Suprapubic skin (tissue), 4 donors: ENCODE measurements around the gene EPB41L4A. TPM values are rescaled to one million over a fixed set of nuclear protein-coding genes. Genes with fewer than 3 reads are reported as not detected.
"Not testable (repeated sequence)": the region's sequence is repeated elsewhere in the genome, so short reads cannot be mapped to it uniquely, and the experiment has no call there.

Experiments
- DNase-seq, 2 donors: peaks; one replicate each; pipeline ENCODE4 v3.0.0-alpha.2; 2019; ENCODE audit warnings: low spot score in 2 of 2
- H3K27ac ChIP-seq: fragments of 200-600 bp; sonication (generic); one replicate; pipeline ENCODE4 v1.5.1; 2019
- H3K27me3 ChIP-seq: fragments of 200-600 bp; sonication (generic); one replicate; pipeline ENCODE4 v1.5.1; 2019
- H3K36me3 ChIP-seq: fragments of 200-600 bp; sonication (generic); one replicate; pipeline ENCODE4 v1.5.1; 2019
- H3K4me1 ChIP-seq: fragments of 200-600 bp; sonication (generic); one replicate; pipeline ENCODE4 v1.5.1; 2019
- H3K4me3 ChIP-seq: fragments of 200-600 bp; sonication (generic); one replicate; pipeline ENCODE4 v1.5.1; 2019; ENCODE audit warnings: mild to moderate bottlenecking
- H3K9me3 ChIP-seq: fragments of 200-600 bp; sonication (generic); one replicate; pipeline ENCODE4 v1.5.1; 2019
- EP300 ChIP-seq: sonication (generic); formaldehyde crosslinking; IDR thresholded peaks from one replicate; pipeline ENCODE4 v1.6.1; 2017; ENCODE audit warnings: antibody characterized with exemption
- POLR2A ChIP-seq, 2 donors: fragments of 450-650 bp; IDR thresholded peaks; one replicate each; pipeline ENCODE4 v1.6.1; 2017; ENCODE audit warnings: antibody characterized with exemption in 2 of 2, mild to moderate bottlenecking in 2 of 2, moderate library complexity in 2 of 2
- POLR2AphosphoS5 ChIP-seq, 3 donors: sonication (generic); formaldehyde crosslinking; IDR thresholded peaks; one replicate each; pipeline ENCODE4 v1.6.1; 2017; ENCODE audit warnings: antibody characterized with exemption in 3 of 3
- WGBS: methylation state at CpG from one replicate; pipeline ENCODE4 v1.1.5; 2018; 5-methylcytosine and 5-hydroxymethylcytosine counted together
- total RNA-seq, 4 donors: library from RNA; depleted of rRNA; stranded (reverse); fragments of >200 nt; gene quantifications; one replicate each; pipeline ENCODE4 v1.1.0, GENCODE V29; 2016
- TF ChIP-seq, protein P1 (sequence below), 2 donors: fragments of 200-600 bp in 1 of 2; fragments of 450-650 bp in 1 of 2; sonication (generic) in 1 of 2; IDR thresholded peaks; one replicate each; pipeline ENCODE4 v1.5.1; 2016 to 2019; ENCODE audit warnings: antibody characterized with exemption in 2 of 2, mild to moderate bottlenecking in 1 of 2, moderate library complexity in 1 of 2

The EPB41L4A gene
- total RNA-seq, 4 donors from 2014 or later = 8.5 to 31.9 (median 12.8) TPM

DNA sequence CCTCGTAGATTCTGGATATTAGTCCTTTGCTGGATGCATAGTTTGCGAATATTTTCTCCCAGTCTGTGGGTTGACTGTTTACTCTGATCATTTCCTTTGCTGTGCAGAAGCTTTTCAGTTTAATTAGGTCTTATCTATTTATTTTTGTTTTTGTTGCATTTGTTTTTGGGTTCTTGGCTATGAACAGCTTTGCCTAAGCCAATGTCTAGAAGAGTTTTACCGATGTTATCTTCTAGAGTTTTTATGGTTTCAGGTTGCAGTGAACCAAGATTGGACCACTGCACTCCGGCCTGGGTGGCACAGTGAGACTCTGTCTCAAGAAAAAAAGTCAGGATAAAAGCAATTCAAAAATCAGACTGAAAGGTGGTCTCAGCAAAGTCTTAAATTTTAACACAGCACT, 188.5 kb downstream of the EPB41L4A start:
- no peaks in the 10 kb centered on the region for H3K9me3 ChIP-seq
- 91% methylated on average over 4 of the region's 4 CpGs for WGBS
- H3K36me3 ChIP-seq = no peaks in the 10 kb centered on the region
- no peak overlapping the region for H3K4me3 ChIP-seq
- TF ChIP-seq POLR2A (IDR thresholded peaks at IDR 0.05) = no peak
- TF ChIP-seq, protein P1, sequence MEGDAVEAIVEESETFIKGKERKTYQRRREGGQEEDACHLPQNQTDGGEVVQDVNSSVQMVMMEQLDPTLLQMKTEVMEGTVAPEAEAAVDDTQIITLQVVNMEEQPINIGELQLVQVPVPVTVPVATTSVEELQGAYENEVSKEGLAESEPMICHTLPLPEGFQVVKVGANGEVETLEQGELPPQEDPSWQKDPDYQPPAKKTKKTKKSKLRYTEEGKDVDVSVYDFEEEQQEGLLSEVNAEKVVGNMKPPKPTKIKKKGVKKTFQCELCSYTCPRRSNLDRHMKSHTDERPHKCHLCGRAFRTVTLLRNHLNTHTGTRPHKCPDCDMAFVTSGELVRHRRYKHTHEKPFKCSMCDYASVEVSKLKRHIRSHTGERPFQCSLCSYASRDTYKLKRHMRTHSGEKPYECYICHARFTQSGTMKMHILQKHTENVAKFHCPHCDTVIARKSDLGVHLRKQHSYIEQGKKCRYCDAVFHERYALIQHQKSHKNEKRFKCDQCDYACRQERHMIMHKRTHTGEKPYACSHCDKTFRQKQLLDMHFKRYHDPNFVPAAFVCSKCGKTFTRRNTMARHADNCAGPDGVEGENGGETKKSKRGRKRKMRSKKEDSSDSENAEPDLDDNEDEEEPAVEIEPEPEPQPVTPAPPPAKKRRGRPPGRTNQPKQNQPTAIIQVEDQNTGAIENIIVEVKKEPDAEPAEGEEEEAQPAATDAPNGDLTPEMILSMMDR (IDR thresholded peaks at IDR 0.05) = no peak
- TF ChIP-seq EP300 = no peak
- TF ChIP-seq POLR2AphosphoS5 (IDR thresholded peaks at IDR 0.05) = no peak
- no peaks in the 10 kb centered on the region for H3K27me3 ChIP-seq
- DNase-seq = no peak
- H3K4me1 ChIP-seq = peaks cover 10% of the 10 kb centered on the region
- no peak overlapping the region for H3K27ac ChIP-seq

DNA sequence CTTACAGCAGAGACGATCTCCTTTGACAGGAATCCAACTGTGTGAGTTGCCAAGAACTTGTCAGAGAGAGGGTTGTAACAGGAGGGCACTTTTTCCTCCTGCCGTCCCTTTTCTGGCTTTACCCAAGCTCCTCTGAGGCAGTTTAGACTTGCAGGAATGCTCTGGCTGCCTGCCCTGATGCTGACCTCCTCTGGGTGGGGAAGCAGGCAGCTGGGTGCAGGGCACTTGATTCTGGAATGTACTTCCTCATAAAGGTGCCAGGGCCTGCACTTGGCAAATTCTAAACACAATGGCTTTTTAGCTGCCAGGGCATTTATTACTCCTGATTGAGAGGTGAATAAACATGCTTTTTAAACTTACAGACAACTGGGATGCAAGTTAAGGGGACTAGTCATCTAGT, 190.4 kb downstream of the EPB41L4A start:
- Histone ChIP-seq H3K27me3 (no peaks in the 10 kb centered on the region), H3K9me3 (no peaks in the 10 kb centered on the region), H3K27ac (no peak overlapping the region), H3K36me3 (no peaks in the 10 kb centered on the region), H3K4me3 (no peak overlapping the region), H3K4me1 (peaks cover 10% of the 10 kb centered on the region)
- WGBS = 6% methylated on average over 2 of the region's 2 CpGs
- no peak for TF ChIP-seq POLR2AphosphoS5 (IDR thresholded peaks at IDR 0.05)
- TF ChIP-seq POLR2A (IDR thresholded peaks at IDR 0.05) = no peak
- no peak for TF ChIP-seq EP300
- TF ChIP-seq, protein P1 (IDR thresholded peaks at IDR 0.05) = no peak
- peak in 1 of 2 donors; percentile 67 for DNase-seq

DNA sequence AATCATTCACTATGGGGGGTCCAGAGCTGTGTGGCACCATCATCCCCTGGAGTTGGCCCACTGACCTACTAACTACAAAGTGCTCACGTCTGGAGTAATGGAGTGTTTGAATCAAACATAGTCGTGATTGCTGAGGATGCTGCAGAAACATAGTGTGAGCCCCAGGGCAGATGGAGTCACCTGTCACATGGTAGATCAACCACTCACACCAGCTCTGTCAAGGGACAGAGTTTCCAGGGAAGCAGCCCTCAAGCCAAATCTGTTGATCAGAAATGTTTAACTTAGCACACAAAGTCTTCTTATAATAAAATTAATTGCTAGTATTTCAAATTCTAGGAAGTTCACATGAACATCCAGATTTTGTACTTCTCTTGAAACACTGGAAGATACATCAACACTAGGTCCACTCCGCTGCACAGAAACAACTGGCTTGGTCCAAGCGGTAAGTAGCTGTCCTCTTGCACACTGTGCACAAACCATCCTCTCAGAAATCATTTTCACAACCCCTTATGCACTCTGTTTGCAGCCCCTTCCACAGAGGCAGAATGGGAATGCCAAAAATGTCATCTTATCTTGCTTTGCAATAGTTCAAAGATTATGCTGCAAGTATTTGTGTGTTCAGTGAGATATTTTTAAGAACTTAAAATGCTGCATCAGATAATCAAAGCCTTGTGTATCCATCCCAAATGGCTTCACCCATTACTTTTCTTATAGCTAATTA, 191.0 kb downstream of the EPB41L4A start:
- peaks cover 10% of the 10 kb centered on the region for H3K4me1 ChIP-seq
- no peak for DNase-seq
- no peaks in the 10 kb centered on the region for H3K36me3 ChIP-seq
- no peaks in the 10 kb centered on the region for H3K9me3 ChIP-seq
- WGBS = 80% methylated on average over 4 of the region's 4 CpGs
- TF ChIP-seq POLR2A (IDR thresholded peaks at IDR 0.05) (no peak), EP300 (no peak), POLR2AphosphoS5 (IDR thresholded peaks at IDR 0.05) (no peak)
- TF ChIP-seq, protein P1 (IDR thresholded peaks at IDR 0.05) = no peak
- no peaks in the 10 kb centered on the region for H3K27me3 ChIP-seq
- no peak overlapping the region for H3K27ac ChIP-seq
- no peak overlapping the region for H3K4me3 ChIP-seq

DNA sequence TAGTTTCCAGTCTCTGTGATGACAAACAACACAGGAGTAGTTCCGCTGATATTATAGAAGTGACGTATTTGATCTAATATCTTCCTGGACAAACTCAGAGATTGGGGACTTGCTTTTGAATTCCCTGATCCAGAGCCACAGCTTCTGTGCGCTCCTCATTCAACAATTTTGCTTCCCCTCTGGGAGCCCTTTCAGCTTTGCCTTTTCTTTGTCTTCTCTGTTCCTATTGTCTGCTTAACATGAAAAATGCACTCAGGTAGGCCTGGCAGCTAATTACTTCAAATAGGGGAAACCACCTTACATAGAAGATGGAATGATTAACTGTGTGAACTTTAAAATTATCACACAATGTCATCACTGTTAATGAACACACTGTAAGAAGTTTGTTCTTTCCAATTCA, 192.9 kb downstream of the EPB41L4A start:
- H3K4me3 ChIP-seq = no peak overlapping the region
- no peaks in the 10 kb centered on the region for H3K9me3 ChIP-seq
- H3K4me1 ChIP-seq = peaks cover 10% of the 10 kb centered on the region
- DNase-seq = no peak
- no peaks in the 10 kb centered on the region for H3K27me3 ChIP-seq
- no peaks in the 10 kb centered on the region for H3K36me3 ChIP-seq
- 95% methylated on average over 3 of the region's 3 CpGs for WGBS
- no peak overlapping the region for H3K27ac ChIP-seq
- TF ChIP-seq, protein P1 (IDR thresholded peaks at IDR 0.05) = no peak
- no peak for TF ChIP-seq POLR2A (IDR thresholded peaks at IDR 0.05)
- no peak for TF ChIP-seq POLR2AphosphoS5 (IDR thresholded peaks at IDR 0.05)
- no peak for TF ChIP-seq EP300

DNA sequence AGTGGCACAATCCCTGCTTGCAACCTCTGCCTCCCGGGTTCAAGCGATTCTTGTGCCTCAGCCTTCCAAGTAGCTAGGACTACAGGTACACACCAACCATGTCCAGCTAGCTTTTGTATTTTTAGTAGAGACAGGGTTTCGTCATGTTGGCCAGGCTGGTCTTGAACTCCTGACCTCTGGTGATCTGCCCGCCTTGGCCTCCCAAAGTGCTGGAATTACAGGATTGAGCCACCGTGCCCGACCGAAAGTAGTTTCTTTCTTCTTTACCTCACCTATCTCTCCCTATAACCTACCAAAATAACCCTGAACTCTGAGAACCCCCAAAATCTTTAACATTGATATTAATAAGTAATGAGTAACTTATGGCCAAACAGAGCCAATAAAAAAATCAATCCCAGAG, 196.1 kb downstream of the EPB41L4A start:
- not testable (repeated sequence) for H3K4me3 ChIP-seq, H3K27ac ChIP-seq, H3K36me3 ChIP-seq, H3K4me1 ChIP-seq, DNase-seq, H3K27me3 ChIP-seq, H3K9me3 ChIP-seq
- WGBS = over 99% methylated on average over 7 of the region's 7 CpGs

DNA sequence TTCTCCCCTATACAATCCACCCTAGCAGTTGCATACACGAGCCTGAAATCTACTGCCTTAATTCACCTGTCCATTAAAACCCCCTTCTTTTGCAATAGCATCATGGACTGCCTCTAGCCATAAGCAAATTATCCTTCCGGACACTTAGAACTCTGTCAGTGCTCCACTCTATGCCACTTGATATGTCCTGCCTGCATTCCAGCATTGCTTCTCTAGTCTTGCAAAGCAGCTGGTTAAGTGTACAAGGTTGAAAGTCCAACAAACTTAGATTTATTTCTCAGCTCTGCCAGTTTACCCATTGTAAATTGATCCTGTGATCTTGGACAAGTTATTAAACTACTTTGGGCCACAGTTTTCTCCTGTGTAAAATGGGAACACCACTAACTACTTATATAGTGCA, 197.9 kb downstream of the EPB41L4A start:
- Histone ChIP-seq H3K27me3 (no peaks in the 10 kb centered on the region), H3K27ac (no peak overlapping the region), H3K4me1 (no peaks in the 10 kb centered on the region), H3K36me3 (no peaks in the 10 kb centered on the region), H3K9me3 (no peaks in the 10 kb centered on the region), H3K4me3 (no peak overlapping the region)
- no peak for DNase-seq
- 83% methylated on average over 2 of the region's 2 CpGs for WGBS
- no peak for TF ChIP-seq POLR2AphosphoS5 (IDR thresholded peaks at IDR 0.05)
- no peak for TF ChIP-seq POLR2A (IDR thresholded peaks at IDR 0.05)
- TF ChIP-seq, protein P1 (IDR thresholded peaks at IDR 0.05) = no peak
- TF ChIP-seq EP300 = no peak
